Amniotic stem cell (primary cell): ENCODE measurements around the gene UXS1.

ENCODE experiments used
- DNase-seq: peaks from one replicate; lab custom pipeline; 2025; lab: John Stamatoyannopoulos, UW

The UXS1 gene

GRCh38 chr2:106044859-106045258, 149.2 kb downstream of the UXS1 start:
- DNase-seq: no peak

- no peak for DNase-seq
These were observed 150.1 kb downstream of the UXS1 start for GRCh38 chr2:106044021-106044420.
